HFFc6 (cell line): Measurements from ENCODE around the gene CPNE8. TPM values are rescaled to one million over a fixed set of nuclear protein-coding genes. Genes with fewer than 3 reads are reported as not detected.

Experiments used
- DNase-seq: peaks from one replicate; pipeline ENCODE4 v3.0.0-alpha.2; 2018
- H3K27ac Mint-ChIP-seq: 2 replicates; pipeline ENCODE4 v1.8.0; 2020; ENCODE audit warnings: mild to moderate bottlenecking, mixed read lengths
- H3K27me3 Mint-ChIP-seq: 2 replicates; pipeline ENCODE4 v1.8.0; 2021; ENCODE audit warnings: mild to moderate bottlenecking, moderate library complexity, mixed read lengths; ENCODE audit not compliant: insufficient read depth
- H3K36me3 Mint-ChIP-seq: 2 replicates; pipeline ENCODE4 v1.8.0; 2021; ENCODE audit warnings: low read depth, mixed read lengths
- H3K4me1 Mint-ChIP-seq: 2 replicates; pipeline ENCODE4 v1.8.0; 2020; ENCODE audit warnings: low read depth, mixed read lengths
- H3K4me3 Mint-ChIP-seq: 2 replicates; pipeline ENCODE4 v1.8.0; 2020; ENCODE audit warnings: mild to moderate bottlenecking, moderate library complexity, mixed read lengths
- H3K9me3 Mint-ChIP-seq: 2 replicates; pipeline ENCODE4 v1.8.0; 2020; ENCODE audit warnings: mild to moderate bottlenecking, mixed read lengths
- CTCF ChIP-seq: fragments of 200-600 bp; sonication (generic); IDR thresholded peaks from 2 replicates; pipeline ENCODE4 v1.5.0; 2021; ENCODE audit warnings: antibody characterized with exemption, mild to moderate bottlenecking
- total RNA-seq, 6 experiments: library from RNA; stranded (reverse); fragmentation: NEBNext Ultra II Directional; extraction: Animal tissue kit (Norgen Biotek cat#: 25700); gene quantifications; 2 replicates in 1 of 6; 3 replicates in 5 of 6; pipeline ENCODE4 v1.2.3, GENCODE V29; 2021

Gene CPNE8
- total RNA-seq, 6 experiments from 2014 or later: not detected

- DNase-seq: no peak
- Mint-ChIP-seq H3K4me3 (no peak overlapping the region), H3K4me1 (no peaks in the 10 kb centered on the region), H3K27me3 (no peaks in the 10 kb centered on the region; the same call in 1 of the 2 replicates), H3K36me3 (no peaks in the 10 kb centered on the region), H3K27ac (no peak overlapping the region), H3K9me3 (peaks cover 59% of the 10 kb centered on the region)
- no peak for TF ChIP-seq CTCF
These were observed 291.2 kb downstream of the CPNE8 start for GRCh38 chr12:38614171-38614570.

GRCh38 chr12:38610808-38611350, 294.5 kb downstream of the CPNE8 start:
- TF ChIP-seq CTCF: no peak
- H3K9me3 Mint-ChIP-seq: peaks cover 48% of the 10 kb centered on the region
- no peaks in the 10 kb centered on the region for H3K36me3 Mint-ChIP-seq
- no peak overlapping the region for H3K27ac Mint-ChIP-seq
- no peaks in the 10 kb centered on the region; the same call in 1 of the 2 replicates for H3K27me3 Mint-ChIP-seq
- no peak for DNase-seq
- no peak overlapping the region for H3K4me3 Mint-ChIP-seq
- no peaks in the 10 kb centered on the region for H3K4me1 Mint-ChIP-seq

- Mint-ChIP-seq H3K27ac (no peak overlapping the region), H3K9me3 (peaks cover 54% of the 10 kb centered on the region), H3K4me3 (no peak overlapping the region), H3K36me3 (no peaks in the 10 kb centered on the region; the same call in 1 of the 2 replicates), H3K27me3 (no peaks in the 10 kb centered on the region; the same call in 1 of the 2 replicates), H3K4me1 (no peaks in the 10 kb centered on the region)
- DNase-seq: no peak
- no peak for TF ChIP-seq CTCF
These were observed 298.1 kb downstream of the CPNE8 start for GRCh38 chr12:38607295-38607694.
